NCI-H226 (cell line): ENCODE results near the gene PHKB.
A peak's percentile ranks its signal among the peaks of the same experiment; 100 is the strongest.
"Not testable (repeated sequence)": the region's sequence is repeated elsewhere in the genome, so short reads cannot be mapped to it uniquely, and the experiment has no call there.

Experiments
- DNase-seq: peaks from one replicate; pipeline ENCODE4 v3.0.0-alpha.2; 2015

The PHKB gene

DNA sequence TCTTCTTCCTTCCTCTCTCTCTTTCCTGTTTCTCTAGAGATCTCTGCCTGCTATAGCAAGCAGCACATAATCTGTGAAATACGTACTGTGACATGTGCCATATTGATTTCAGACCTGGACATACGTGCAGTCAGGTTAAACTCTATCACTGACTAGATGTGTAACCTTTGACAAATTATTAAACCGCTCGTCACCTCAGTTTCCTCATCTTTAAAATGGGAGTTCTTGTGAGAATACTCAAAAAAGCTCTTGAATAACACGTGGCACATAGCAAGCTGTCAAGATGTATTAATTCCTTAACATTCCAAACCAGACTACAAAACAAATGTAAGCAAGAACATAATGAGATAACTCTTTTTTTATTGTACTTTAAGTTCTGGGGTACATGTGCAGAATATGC lies 170.0 kb downstream of the PHKB start:
- no peak for DNase-seq

DNA sequence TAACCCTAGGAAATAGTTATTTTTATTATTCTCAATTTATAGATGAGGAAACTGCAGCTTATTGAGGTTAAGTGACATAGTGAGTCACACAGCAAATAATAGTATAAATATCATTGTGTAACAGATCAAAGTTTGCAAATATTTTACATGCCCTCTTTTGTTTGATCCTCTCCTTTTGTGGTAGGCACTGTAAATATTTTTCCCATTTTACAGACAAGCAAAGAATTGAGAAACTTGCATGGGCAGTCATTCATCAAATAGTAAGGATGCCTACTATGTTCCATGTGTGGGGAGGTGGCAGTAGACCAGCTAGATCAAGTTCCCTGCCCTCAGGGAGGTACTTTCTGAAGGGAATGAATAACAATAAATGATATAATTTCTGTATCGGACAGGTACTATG lies 173.0 kb downstream of the PHKB start:
- no peak for DNase-seq

DNA sequence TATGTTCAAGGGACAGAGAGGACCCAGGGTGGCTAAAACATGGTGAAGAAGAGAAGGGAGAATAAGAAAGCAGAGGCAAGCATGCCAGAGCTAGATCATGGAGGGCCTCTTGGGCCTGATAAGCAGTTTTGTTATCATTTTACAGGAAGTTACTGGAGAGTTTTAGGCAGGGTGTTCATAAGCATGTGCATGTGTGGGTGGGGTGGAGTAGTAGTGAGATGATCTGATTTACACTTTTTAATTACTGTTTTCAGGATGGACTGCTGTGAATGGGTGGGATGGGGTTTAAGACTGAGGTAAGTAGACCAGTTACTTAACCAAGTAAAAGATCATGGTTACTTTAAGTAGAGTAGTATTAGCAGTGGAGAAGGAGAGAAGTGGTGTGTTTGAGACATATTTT lies 173.6 kb downstream of the PHKB start:
- no peak for DNase-seq

DNA sequence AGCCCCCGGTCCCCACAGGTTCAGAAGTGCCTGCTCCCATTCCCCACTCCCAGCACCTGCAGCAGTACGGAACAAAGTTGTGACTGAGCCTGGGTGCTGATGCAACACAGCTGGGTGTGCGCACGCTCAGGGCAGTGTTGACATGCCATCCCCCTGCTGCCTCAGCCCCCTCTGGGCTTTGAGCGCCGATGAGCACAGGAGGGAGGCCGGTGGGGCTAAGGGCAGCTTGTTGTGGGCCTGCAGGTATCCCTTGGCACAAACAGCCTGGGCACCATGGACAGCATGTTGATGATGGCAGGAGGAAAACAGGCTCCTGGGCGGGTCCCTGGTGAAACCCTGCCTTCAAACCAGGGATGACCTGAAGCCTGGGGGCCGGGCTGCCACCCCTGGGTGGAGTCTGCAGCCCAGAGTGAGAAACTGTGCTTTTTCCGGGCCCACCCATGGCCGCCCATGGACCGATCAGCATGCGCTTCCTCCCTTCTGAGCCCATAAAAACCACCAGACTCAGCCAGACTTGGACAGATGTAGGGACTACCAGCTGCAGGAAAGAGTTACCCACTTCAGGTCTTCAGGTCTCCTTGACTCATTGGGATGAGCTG lies 175.5 kb downstream of the PHKB start:
- DNase-seq, result no peak

DNA sequence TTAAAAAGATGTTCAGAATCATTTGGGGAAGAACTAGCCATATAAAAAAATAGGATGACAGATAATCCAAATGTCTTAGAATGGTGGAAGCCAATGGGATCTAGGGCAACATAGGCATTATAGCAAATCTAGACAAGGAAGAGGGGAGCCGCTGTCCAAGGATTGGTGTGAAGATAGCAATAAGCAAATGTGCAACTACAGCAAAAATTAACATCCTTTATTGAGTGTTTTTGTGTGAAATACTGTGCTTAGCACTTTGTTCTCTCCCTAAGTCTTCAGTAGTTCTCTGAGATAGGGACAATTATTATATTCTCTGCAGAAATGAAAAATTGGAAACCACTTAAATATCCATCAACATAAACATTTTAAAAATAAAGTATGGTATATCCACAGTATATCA lies 177.0 kb downstream of the PHKB start:
- no peak for DNase-seq

DNA sequence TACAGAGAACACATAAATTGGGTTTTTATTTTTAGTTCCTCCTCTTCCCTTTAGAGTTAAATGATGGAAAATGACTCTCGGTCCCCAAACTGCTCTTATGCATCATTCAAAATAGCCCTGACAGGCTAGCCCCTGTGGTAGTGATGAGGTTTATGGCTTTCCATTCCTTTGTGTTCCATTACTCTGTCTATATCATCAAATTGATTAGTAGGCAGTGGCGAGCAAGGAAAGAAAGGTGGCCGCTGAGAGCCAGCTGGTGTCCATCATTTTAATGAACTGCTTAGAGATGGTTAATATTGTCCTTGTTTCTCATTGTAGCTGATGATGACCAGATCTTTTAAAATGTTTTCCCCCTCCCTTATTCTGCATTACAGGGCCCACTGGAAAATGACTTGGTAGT lies 179.5 kb downstream of the PHKB start:
- DNase-seq, result no peak

DNA sequence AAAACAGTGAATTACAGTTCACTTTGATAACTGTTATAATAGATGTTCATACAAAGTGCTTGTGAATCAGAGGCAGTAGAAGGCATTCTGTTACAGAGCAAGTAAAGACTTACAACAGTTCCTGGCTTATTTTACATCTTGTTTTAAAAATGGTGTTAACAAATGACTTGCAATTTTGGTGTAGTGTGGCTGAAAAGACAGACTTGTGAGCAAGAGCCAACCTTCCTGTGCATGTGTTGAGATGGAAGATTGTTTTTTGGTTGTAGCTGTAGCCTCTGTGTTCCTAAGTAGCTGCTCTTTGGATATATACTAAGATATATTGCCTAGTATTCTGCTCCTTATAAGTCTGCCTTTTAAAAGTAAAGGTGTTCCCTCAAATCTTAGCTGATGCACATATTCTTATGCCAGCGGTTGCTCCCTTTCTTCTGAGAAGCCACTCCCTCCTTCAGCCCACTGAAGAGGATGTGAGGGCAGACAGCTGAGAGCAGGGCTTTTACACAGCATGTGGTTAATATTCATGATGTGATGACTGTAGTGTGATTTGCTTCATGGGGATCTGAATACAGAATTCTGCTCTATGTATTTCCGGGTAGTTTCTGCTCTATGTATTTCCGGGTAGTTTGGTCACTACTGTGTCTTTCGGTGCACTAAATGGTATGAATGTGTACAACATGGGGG lies 182.3 kb downstream of the PHKB start:
- DNase-seq, result no peak

DNA sequence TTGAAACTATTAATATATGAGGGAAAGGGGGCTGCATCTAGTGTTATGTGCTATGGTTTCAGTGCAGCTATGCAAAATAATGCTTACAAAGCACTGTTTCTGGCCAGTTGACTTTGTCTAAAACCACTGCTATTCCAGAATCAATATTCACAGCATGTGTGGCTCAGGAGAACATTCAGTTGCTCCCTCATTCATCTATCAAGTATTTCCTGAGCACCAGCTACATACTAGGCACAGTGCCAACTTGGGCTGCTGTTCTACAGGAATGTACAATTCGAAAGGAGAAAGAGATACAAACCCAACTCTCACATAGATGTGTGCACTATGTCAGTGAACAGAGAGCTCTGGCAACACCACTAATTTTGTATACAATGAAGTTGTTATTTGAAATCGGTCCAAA lies 183.0 kb downstream of the PHKB start:
- peak; percentile 82 for DNase-seq

DNA sequence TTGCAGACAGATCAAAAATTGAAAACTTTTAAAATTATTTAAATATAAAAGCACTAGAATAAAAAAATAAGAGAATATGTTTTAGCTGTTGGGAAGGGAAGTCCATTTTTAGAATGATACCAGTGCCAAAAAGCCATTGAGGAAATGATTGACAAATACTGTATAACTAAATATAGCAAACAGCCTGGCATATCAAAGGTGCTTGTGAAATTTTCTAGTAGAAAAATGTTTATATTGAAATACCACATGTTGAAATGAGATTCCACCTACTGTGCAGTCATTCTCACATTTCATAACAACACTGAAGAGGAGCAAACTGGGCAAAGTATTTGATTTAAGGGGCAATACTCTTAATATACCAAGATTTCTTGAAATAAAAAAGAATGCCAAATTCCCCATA lies 183.5 kb downstream of the PHKB start:
- DNase-seq, result peak; percentile 13

DNA sequence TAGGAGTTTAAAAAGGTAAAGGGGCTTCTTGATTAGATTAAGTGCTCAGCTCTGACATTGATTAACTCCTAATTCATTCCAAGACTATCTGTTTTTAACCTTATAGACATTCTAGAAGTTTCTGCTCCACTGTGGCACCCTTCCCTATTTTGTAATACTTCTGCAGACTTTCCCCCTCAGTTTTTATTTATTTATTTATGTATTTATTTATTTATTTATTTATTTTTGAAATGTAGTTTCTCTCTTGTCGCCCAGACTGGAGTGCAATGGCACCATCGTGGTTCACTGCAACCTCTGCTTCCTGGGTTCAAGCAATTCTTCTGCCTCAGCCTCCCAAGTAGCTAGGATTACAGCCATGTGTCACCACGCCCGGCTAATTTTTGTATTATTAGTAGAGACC lies 185.8 kb downstream of the PHKB start:
- no peak for DNase-seq

DNA sequence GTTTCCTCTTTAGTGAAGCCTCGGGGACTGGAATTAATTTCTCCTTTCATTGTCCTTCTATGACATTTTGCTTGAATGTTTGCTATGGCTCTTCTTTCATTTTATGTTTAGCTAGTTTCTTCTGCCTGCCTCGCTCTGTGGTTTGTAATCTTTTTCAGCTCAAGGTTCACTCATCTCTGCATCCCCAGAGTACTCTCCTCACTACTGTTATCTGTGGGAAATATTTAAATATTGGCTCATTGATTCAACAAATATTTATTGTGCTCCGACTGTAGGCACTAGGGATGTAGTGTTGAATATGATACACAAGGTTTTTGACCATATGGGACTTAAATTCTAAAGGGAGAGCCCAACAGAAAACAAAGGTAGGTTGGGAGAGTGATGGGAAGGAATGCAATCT lies 195.9 kb downstream of the PHKB start:
- DNase-seq, result no peak

DNA sequence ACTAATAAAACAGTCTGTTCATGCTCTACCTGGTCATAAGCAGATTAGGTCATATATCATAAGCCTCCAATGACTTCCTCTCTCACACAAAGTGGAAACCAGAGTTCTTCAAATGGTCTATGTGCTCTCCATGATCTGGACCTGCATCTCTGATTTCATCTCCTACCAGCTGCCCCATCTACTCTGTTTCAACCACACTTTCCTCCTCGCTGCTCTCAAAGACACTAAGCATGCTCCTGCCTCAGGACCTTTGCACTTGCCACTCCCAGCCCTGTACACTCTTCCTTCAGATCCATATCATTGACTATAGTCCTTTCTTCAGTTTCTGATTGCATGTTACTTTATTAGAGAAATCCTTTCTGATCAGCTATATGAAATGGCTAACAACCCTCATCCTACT lies 196.8 kb downstream of the PHKB start:
- no peak for DNase-seq

DNA sequence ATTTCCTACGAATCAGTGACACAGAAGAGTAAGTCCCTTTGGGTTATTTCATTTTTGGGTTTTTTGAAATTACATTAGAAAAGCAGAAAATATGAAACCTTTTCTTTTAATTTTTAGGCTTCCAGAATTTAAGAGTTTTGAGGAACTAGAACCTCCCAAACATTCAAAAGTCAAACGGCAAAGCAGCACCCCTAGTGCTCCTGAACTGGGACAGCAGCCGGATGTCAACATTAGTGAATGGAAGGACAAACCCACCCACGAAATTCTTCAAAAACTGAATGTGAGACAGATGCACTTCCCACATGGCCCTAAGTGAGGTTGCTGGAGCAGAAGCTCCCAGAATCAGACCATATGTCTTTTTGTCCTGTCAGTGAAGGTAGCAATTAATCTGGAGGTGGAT lies 199.4 kb downstream of the PHKB start:
- DNase-seq, result no peak

DNA sequence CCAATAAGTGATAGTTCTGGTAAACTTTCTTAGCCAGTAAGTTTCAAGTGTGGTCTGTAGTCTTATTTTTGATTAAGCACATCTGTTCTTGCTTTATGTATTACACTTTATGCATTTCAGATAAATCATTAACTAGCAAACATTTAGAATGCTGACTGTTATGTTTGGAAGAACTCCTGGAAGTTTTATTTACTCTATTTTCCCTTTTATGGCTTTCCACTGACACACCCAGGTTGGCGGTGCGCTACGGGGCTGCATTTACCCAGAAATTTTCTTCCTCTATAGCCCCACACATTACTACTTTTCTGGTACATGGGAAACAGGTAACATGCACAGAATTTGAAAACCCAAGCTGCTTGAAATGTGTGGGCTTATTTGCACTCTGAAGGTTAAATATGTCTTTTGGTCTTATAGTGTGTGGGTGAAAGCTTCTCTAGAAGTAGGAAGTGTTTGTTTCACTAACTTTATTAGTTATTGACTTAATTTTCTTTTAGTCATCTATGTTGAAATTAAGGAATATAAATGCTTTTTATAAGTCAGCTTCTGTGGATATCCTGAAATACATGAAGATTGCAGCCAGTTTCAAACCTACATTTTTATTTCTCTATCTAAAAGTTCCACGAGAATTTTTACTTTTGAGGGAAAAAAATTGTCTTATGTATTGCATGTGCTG lies 203.7 kb downstream of the PHKB start:
- DNase-seq, result no peak

DNA sequence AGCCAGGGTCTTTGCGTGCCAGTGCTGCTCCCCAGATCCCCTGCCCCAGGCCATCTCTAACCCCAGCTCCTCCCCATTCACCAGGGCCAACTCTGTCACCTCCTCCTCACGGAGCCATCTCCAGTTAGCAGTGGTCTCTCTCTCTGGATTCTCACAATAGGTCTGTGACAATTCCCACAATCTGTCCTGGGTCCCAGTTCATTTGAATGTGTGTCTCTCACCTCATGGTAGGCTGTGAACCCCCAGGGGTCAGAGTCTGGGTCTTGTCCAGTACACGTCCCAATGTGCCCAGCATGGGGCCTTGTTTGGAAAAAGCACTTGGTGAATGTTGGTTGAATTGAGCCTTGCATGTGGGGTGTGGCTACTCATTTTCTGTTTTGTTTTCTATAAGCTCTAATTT lies 205.3 kb downstream of the PHKB start:
- no peak for DNase-seq

DNA sequence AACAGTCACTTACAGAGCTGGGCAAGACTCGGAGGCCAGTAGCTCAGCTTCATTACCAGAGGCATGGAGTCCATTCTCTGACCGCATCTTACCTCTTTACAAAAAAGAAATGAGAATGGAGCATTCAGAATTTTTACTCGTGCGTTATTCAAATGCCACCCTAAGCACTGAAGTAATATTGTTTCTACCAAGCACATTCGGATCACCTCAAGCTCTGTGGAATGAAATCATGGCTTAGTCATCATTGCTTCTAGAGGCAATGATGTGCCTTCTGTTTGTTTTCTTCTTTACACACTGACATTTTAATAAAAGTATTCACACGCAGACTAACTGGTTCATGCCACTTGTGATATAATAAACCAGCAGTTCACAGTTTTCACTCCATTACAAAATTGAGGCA lies 206.8 kb downstream of the PHKB start:
- DNase-seq, result no peak

DNA sequence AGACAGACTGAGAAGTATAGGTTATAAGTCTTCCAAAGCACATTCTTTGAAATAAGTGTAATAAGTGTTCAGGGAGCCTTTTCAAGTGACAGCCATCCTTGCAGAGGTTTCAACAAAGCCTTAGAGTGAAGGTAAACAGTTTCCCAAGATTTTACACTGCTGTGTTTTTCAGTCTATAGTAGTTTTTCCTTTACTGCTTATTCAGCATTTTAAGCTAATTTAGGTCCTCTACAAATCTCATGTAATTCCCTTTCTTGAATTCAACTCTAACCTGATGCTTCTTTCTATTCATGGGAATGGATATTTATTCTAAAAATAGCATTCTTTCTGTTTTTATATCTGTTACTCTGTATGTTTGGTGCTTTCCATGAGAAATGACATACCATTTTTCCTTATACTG lies 211.3 kb downstream of the PHKB start:
- DNase-seq, result no peak

DNA sequence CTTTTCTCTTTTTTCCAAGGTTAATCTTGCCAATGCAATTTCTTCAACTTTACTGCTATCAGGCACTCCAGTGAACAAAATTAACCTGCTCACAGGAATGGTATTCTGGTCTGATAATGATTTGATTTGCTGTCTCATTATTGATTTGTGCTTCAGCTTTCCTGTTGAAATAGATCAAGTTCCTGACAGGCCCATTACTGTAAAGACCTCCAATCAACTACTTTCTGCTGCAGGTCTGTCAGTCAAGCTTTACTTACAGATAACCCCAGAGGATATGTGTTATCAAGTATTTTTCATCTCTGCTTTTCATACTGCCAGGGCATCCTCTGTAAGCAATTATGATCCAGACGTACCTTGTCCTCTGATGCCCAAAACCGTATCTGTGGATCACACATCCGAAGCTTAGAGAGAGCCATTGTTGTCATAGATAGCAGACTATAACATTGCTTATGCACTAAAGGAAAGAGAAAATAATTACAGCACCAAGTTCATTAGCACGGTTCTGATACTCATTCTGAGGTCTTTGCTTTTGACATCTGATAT lies 215.6 kb downstream of the PHKB start:
- no peak for DNase-seq

DNA sequence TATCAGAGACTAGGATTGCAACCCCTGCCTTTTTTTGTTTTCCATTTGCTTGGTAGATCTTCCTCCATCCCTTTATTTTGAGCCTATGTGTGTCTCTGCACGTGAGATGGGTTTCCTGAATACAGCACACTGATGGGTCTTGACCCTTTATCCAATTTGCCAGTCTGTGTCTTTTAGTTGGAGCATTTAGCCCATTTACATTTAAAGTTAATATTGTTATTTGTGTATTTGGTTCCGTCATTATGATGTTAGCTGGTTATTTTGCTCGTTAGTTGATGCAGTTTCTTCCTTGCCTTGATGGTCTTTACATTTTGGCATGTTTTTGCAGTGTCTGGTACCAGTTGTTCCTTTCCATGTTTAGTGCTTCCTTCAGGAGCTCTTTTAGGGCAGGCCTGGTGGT lies 220.4 kb downstream of the PHKB start:
- DNase-seq, result not testable (repeated sequence)

DNA sequence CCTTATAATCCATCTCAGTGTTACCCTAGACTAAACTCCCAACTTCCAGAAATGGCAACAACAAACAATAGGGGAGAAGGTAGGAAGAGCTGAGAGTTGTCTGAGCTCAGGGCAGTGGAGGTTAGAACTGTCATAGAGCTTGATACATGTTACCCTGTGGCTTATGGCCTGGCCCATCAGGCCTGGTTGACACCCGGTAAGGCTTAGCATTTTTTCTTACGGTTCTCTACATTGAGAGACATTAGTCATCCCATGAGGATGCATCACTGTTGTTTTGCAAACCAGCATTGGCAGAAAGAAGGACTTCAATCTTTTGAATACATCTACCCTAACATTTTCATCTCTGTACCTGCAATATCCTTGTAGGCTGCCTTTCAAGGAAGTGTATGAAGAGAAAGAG lies 226.6 kb downstream of the PHKB start:
- no peak for DNase-seq

DNA sequence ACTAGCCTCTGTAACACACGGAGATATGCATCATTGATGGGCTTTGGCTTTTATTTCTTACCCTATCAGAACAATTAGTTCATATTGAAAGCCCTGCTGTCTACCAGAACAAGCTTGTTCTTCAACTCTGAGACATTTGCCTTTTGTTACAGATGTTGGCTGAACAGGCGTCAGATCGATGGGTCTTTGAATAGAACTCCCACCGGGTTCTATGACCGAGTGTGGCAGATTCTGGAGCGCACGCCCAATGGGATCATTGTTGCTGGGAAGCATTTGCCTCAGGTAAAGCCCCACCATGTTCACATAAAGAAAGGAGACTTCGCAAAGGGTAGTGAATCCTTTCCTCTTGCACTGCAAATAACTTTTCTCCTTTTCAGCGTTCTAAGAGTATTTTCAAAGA lies 232.1 kb downstream of the PHKB start:
- DNase-seq, result no peak

DNA sequence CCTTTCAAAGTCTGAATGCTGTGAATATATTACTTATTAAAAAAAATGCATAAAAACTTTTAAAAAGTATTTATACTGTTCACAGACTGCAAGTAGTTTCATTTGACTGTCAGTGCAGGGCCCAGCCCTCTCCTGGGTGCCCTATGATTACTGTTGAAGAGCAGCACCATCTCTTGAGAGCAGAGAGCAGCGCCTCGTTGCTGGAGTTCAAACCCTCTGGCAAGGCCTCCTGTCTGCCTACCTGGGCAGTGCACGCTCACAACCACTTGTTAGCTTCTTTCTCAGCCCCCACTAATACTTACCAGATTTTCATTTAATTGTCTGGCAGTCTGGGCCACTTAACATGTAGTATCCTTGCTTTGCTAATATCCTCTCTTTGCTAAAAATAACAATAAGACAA lies 233.4 kb downstream of the PHKB start:
- no peak for DNase-seq

DNA sequence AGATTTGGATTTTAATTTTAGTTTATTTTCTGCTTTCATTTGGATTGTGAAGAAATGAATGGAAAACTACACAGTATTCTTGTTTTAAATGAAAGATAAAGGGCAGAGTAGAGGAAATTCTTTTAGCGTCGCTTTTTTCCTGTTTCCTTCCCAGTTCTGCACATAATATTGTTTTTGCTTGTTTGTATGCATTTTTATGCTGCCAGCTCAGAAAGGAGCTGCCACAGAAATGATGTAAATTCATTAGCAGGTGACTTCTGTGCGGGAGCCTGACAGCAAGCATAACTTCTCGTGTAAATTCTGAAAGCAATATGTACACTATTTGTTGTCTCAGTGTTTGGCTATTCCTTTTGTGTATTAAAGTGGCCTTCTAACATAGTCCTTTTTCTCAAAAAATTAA lies 234.6 kb downstream of the PHKB start:
- no peak for DNase-seq

DNA sequence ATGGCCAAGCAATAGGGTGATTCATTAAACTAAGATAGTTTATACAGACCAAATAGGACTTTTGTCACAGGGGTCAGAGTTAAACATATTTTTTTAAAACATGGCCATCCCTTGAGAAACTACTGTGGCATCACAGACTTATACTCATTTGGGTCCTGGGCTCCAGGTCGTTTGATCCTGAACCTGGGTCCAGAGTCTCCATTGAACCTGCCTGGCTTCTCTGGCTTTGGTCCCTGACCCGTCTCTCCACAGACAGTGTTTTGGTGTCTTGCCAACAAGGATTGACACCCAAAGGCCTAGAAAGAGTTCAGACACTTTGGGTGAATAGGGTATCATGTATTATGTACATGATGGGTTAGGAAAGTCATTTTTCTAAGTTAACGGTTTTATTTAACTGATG lies 236.7 kb downstream of the PHKB start:
- DNase-seq, result no peak

DNA sequence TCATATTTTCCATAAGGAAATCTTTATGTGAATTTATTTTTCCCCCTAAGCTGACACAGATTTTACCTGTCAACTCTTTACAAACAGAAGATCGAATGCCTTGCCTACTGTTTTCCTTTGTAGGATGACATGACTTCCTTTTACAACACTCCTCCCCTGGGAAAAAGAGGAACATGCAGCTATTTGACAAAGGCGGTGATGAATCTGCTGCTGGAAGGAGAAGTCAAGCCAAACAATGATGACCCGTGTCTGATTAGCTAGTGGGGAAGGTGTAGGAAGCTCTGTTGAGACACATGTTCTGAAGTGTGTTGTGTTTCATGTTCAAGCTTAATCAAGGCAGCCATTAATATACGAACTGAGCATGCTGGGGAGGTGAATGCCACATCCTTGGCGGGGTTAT lies 238.0 kb downstream of the PHKB start:
- no peak for DNase-seq
